Smooth muscle cell of trachea (primary cell): ENCODE measurements around the gene STRA8. TPM values are rescaled to one million over a fixed set of nuclear protein-coding genes. Genes with fewer than 3 reads are reported as not detected.

Experiments used
- total RNA-seq: library from RNA; depleted of rRNA; stranded (reverse); fragments of >200 nt; gene quantifications from 2 replicates; pipeline ENCODE4 v1.2.1, GENCODE V29; 2014

The STRA8 gene, protein sequence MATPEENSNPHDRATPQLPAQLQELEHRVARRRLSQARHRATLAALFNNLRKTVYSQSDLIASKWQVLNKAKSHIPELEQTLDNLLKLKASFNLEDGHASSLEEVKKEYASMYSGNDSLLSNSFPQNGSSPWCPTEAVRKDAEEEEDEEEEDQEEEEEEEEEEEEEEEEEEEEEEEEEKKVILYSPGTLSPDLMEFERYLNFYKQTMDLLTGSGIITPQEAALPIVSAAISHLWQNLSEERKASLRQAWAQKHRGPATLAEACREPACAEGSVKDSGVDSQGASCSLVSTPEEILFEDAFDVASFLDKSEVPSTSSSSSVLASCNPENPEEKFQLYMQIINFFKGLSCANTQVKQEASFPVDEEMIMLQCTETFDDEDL
- total RNA-seq, result not detected in 2 replicates

GRCh38 chr7:135233570-135233969, at the start of gene STRA8:
Gene STRA8, plus strand, starts transcription at chr7:135233838. Its CDS starts 6,687 bp downstream, at chr7:135240525.

GRCh38 chr7:135211179-135211945, 22.3 kb upstream of the STRA8 start, which contains the start of gene WDR91:
Gene WDR91, minus strand, starts transcription at chr7:135211526. Its CDS starts 24 bp downstream, at chr7:135211502.

Other genes starting within 250 kb of the STRA8 start
- gene AGBL3, start 247.3 kb upstream of the STRA8 start, total RNA-seq, result 0.83 and 1.7 TPM in 2 replicates
- gene TMEM140, start 85.8 kb upstream of the STRA8 start, total RNA-seq, result 14.1 and 30.1 TPM in 2 replicates
- 46.1 and 48.8 TPM in 2 replicates for gene CYREN, start 63.1 kb upstream of the STRA8 start, total RNA-seq
- 8.3 and 14.1 TPM in 2 replicates for gene WDR91, start 22.3 kb upstream of the STRA8 start, total RNA-seq